Germinal center (tissue), 1 donor: Measurements from ENCODE around the gene COIL.
A peak's percentile ranks its signal among the peaks of the same experiment; 100 is the strongest.
"Not testable (repeated sequence)": the region's sequence is repeated elsewhere in the genome, so short reads cannot be mapped to it uniquely, and the experiment has no call there.

ENCODE experiments used
- DNase-seq: peaks from one replicate; pipeline ENCODE4 v3.0.0; 2012; ENCODE audit warnings: mixed read lengths, low spot score

The COIL gene, protein sequence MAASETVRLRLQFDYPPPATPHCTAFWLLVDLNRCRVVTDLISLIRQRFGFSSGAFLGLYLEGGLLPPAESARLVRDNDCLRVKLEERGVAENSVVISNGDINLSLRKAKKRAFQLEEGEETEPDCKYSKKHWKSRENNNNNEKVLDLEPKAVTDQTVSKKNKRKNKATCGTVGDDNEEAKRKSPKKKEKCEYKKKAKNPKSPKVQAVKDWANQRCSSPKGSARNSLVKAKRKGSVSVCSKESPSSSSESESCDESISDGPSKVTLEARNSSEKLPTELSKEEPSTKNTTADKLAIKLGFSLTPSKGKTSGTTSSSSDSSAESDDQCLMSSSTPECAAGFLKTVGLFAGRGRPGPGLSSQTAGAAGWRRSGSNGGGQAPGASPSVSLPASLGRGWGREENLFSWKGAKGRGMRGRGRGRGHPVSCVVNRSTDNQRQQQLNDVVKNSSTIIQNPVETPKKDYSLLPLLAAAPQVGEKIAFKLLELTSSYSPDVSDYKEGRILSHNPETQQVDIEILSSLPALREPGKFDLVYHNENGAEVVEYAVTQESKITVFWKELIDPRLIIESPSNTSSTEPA

DNA sequence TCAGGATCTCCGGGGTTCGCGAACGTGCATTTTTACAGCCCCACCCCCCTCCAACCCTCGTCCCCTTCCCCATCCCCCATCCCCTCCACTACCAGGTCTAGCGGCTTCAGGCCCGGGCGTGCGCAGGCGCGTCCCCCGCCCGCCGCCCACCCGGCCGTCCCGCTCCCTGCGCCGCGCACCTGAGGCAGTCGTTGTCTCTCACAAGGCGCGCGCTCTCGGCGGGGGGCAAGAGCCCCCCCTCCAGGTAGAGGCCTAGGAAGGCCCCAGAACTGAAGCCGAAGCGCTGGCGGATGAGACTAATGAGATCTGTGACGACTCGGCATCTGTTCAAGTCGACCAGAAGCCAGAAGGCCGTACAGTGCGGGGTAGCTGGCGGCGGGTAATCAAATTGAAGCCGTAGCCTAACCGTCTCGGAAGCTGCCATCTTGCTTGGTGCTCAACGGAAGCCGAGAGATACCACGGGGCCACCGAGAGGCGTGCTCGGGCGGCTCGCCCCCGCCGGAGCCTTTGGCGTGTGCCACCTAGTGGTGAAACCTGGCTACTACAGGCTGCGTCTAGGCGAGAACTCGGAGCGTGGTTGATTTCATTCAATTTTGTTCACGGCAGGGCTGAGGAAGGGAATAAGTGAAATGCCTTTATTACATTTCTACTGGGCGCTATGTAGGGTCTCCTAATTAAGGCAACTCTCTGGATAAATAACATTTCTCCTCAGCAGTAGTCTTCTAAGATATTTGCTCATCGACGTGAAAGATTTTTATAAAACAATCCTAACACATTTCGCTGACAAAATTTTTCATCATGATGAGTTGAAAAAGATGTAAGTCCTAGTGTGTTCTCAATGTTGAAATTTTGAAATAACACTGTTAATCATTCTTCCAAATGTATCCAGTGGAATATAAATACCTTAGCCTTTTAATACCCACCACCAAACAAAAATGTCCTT is at the start of gene COIL:
TSS of gene COIL (minus strand) at position 455 of the 943 bp plus-strand sequence. CDS start at position 424, 31 bp downstream.
- peak; percentile 92 for DNase-seq

DNA sequence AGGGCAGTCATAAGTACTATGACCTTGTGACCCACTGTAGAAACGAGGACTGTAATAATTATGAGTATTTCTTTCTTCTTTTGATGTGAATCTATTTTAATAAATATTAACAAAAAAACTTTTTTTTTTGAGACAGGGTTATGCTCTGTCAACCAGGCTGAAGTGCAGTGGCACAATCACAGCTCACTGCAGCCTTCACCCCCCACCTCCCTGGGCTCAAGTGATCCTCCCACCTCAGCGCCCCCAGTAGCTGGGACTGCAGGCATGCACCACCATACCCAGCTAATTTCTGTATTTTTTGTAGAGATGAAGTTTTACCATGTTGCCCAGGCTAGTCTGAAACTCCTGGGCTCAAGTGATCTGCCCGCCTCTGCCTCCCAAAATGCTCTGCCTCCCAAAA is 49.6 kb upstream of the COIL start:
- DNase-seq: no peak

DNA sequence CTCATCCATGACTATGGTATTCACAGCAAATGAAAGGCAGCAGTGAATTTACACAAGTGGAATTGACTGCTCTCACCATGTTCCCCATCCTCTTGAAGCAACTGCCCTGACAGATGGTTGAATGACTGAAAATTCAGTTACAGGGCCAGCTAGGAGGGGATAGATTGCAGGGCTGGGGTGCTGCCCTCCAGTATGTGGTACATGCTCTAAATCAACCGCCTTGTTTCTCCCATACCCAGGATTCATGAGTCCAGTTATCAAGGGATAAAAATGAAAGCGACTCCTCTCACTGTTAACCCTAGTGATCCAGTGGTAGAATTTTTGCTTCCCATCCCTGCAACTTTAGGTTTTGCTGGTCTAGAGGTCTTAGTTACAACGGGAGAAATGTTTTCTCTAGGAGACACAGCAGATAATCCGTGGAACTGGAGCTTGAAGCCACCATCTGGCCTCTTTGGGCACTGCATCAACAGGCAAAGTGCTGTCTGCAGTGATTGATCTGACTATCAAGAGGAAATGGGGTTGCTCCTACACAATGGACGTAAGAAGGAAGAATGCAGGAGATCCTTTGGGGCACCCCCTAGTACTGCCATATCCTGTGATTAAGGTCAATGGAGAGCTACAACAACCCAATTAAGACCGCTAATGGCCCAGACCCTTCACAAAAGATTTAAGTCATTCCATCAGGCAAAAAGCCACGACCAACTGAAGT is 49.0 kb upstream of the COIL start:
- peak; percentile 59 for DNase-seq

DNA sequence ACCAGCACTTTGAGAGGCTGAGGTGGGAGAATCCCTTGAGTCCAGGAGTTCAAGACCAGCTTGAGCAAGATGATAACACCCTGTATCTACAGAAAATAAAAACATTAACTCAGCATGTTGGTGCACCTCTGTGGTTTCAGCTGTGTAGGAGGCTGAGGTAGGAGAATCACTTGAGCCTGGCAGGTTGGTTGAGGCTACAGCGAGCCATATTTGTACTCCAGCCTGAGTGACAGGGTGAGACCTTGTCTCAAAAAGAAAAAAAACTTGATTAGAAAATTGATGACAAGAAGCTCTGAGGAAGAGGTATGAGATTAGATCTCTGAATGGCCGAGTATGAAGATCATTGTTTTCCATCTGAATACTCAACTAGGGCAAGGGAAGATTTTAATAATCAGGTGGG is 48.1 kb upstream of the COIL start:
- DNase-seq: no peak

DNA sequence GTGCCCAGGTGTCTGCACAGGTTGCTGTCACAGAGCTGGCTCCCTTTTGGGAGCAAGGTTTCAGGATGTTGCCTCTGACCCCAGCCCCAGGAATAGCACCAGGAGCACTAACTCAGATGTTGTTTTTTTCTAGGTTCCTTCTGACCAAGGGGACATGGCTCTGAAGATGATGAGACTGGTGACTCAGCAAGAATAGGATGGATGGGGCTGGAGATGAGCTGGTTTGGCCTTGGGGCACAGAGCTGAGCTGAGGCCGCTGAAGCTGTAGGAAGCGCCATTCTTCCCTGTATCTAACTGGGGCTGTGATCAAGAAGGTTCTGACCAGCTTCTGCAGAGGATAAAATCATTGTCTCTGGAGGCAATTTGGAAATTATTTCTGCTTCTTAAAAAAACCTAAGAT is 45.2 kb upstream of the COIL start:
- no peak for DNase-seq

DNA sequence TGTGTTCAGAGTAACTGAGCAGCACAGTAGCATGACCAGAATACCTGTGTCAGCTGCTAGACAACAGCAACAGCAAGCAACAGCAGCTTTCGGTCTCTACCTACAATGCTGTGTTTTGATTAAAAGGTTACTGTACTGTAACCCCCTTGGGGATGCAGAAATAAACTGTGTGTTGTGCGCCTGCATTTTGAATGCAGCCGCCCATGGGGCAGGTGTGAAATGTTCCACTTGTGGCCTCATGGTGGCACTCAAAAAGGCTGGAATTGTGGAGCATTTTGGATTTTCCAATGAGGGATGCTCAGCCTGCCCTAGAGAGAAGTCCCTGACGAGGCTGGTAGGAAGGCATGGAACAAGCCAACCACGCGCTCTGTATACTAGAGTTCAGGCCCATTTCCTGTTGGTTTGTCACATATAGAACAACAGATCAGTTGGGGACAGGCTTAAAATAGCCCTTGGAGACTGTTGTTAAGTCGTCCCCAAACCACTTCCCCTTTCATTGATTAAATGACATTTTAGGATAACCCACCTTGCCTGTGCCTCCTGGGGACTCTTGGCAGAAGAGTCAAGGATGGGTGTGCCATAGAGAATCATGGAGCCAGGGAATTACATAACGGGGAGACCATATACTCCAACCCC is 44.2 kb upstream of the COIL start:
- DNase-seq: peak; percentile 73

DNA sequence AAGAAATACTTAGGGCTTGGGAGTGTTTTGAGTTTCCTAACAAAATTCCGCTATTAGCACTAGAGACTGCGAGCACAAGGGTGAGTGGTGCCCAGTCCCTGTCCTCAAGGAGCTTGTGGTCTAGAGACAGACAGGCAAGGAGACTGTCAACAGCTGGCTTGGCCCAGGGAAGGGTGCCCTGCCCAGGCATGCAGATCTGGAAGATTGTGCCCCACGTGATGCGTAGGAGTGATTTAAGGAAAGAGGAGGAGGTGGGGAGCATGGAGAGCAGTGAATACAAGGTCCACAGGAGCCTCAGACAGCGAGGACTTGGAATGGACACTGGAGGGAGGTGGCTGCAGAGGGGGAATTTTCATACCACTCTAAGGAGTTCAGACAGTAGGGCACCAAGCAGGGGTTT is 42.1 kb upstream of the COIL start:
- no peak for DNase-seq

DNA sequence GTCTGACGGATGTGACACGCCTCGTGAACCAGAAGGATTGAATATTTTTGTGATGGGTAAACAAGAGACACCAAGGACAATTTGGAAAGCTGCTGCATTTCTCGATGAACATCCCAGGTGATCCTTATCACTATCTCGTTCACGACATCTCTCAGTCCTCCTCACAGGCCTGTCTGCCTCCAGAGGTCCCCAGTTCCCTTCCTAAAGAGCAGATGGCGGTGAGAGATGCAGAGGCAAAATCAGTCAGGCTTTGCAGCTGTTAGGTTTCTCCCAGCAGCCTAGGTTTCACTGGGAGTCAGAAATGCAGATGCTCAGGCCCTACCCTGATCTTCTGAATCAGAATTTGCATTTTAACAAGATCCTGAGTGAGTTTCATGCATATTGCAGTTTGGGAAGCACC is 40.7 kb upstream of the COIL start:
- DNase-seq: no peak

DNA sequence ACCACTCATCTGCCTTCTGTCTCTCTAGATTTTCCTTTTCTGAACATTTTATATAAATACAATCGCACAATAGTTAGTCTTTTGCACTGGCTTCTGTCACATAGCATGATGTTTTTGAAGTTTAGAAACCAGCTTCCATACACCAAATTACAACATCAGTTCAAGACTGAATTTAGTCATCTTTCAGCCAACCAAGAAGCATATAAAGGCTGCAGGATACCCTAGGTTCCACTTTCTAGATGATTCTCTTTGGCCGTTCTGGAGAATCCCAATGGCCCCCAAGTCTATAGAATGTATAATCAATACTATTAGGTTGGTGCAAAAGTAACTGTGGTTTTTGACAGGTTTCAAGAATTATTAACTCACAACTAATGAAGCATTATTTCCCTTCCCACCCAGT is 36.5 kb upstream of the COIL start:
- no peak for DNase-seq

DNA sequence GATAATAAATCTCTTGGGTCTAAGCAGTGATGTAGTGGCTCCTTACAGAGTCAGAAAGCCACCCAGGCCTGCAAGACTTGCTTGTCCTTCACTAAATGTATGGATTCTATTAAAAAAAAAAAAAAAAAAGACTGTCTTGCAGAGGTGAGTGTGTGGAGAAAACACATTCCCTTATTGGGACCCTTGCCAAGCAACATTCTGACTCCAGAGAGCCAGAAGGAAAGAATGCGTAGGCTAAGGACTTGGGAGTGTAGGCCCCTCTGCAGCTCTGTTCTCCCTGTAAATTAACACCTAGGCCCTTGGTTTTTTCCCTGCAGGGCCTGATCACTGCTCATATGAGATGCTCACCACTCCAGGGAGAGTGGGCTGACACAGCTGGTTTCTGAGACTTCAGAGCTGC is 34.9 kb upstream of the COIL start:
- DNase-seq: no peak

DNA sequence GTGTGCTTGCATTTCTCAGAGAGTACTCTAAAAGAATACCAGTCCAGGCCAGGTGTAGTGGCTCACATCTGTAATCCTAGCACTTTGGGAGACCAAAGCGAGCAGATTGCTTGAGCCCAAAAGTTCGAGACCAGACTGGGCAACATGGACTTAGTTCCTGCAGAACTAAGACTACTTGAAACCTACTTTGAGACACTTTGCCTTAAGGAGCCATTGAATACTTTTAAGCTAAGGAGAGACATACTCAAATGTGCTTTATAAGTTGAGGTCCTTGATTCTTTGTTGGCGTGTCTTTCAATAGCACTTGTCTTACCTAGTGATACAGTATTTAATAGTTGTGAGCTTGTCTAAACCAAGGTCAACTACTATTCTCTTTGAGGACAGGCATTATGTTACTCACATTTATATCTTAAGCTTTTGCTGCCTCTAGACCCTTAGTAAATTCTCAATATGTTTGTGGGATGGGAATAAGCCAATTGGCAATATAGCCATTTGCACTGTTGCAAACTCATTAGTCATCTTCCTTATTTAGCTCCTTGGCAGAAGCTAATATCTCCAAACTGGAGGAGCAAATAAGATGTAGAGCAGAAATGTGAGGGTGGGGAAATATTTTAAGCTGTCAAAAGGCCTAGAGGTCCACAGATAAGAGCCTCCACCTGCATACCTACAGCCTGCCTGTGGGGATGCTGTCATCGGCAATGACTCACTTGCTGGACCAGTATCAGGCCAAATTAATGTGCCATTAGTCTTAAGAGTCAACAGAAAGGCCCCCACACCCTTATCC is 33.4 kb upstream of the COIL start:
- no peak for DNase-seq

DNA sequence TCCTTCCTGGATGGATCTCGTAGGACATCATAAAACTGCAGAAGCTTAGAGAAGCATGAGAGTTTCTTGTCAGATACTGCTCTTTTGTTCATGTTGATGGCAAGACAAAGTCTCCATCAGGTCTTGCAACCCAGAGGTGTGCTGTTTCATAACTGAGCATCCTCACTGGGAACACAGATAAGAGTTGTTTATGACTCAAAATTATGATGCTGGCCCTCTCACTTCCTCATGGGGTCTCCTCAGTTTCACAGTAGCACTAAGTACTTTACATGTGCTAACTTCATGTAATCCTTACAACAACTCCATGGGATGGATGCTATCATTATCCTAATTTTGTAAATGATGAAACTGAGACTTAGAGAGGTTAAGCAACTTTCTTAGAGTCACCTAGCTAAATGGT is 31.5 kb upstream of the COIL start:
- DNase-seq: no peak

DNA sequence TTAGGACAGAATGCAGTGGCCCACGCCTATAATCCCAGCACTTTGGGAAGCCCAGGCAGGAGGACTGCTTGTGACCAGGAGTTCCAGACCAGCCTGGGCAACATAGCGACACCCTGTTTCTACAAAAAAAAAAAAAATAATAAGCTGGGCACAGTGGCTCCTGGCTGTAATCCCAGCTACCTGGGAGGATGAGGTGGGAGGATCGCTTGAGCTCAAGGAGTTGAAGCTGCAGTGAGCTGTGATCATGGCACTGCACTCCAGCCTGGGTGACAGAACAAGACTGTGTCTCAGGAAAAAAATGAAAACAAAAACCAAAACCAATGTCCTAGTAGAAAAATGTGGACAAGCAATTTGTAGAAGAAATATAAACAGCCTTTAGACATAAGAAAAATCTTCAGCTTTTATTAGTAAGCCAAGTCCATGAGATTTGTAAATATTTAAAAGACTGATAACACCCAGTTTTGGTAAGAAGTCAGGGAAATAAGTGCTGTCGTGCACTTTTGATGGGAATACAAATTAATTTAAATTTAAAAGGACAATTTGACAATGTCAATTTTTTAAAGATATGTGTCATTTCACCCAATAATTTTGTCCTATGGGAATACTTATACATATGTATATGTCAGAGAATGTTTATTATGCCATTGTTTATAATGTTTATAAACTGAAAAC is 28.2 kb upstream of the COIL start:
- DNase-seq: no peak

DNA sequence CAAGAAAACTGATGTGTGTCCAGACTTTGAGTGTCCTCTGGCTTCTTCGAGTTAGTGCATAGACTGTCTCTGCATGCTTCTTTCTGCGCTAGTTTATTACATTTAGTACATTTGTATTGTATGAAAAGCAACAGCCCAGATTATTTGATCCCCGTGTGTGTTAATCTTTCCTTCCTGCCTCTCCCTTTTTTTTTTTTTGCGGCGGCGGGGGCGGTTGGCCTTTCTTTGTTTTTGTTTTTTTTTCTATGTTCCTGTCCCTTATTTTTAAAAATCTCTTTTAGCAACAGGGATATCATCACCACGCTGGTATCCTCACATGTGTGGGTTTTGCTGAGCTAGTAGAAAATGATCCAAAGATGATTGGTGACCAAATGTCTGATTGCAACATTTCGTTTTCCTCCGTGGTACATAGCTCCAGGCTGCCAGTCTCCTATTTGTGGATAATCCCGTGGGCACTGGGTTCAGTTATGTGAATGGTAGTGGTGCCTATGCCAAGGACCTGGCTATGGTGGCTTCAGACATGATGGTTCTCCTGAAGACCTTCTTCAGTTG is 26.5 kb upstream of the COIL start:
- DNase-seq: no peak

DNA sequence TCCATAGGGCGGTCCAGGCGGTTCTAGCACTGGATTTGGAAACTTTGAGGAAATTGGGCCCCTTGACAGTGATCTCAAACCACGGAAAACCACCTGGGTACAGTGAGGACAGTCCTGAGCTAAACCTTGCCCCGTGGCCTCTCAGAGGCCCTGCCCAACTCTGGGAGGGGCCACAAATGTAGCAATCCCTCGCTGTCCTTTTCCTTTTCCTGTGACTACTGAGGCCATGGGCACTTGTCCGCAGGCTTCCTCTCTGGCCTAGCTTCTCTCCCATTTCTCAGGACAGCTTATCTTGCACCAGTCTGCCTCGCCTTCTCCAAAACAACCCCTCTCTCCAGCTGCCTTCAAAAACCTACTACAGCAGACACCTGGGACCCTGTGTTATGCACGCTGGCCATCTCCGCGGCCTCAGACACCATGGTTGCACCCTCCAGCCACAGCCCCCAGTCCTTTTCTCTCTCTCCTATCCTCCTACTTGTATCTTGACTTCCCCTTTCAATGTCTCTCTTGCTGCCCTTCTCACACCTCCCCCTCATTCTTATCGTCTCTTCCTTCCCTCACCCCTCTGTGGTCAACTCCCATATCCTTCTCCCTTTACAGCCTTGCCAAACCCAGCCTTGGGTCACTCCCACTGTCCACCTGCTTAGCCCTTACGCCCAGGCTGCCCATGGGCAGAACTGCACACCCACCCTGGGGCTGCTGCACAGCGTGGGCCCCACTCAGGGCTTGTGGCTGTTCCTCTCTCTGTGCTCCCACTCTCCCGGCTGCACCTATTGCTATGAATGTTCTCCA is 24.7 kb upstream of the COIL start:
- no peak for DNase-seq

DNA sequence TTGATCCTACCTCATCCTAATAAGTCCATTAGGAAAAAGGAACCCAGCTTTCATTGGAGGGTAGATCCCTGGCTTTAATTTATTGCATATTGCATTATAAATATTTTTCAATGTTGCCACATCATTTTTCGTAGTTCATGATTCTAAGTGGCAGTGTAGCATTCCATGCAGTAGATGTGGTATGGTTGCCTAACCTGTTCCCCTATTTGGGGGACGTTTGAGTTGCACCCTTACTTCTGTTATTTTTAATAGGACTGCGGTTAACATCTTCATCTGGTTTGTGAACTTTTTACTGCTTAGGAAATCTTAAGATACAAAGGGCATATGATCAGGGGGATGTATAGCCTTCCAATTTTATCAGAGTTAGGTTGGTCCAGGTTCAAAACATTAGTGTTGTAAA is 22.5 kb upstream of the COIL start:
- DNase-seq: no peak

DNA sequence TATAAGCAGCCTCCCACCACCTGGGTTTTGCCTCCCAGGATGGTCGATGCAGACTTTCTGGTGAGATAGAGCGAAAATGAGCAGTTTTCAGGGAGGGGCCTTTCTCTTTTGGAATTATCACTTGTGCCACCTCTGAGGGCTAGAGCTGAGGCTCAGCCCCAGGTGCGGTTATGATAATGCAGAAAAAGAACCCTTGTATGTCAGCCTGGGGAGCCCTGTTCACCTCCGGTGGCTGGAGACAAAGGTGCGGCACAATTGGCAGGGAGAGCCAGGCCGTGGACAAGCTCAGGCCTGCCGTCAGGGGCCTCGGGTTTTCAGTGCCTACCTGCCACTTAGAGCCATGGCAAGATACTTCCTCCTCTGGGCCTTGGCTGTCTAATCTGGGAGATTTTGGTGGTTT is 21.5 kb upstream of the COIL start:
- no peak for DNase-seq

DNA sequence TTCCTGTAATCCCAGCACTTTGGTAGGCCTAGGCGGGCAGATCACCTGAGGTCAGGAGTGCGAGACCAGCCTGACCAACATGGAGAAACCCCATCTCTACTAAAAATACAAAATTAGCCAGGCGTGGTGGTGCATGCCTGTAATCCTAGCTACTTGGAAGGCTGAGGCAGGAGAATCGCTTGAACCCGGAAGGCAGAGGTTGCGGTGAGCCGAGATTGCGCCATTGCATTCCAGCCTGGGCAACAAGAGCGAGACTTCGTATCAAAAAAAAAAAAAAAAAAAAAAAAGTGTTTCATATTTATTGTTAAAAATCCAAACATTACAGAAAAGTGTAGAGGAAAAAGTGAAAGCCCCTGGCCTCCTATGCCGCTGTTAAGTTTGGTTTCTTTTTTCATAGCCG is 19.7 kb upstream of the COIL start:
- DNase-seq: not testable (repeated sequence)

DNA sequence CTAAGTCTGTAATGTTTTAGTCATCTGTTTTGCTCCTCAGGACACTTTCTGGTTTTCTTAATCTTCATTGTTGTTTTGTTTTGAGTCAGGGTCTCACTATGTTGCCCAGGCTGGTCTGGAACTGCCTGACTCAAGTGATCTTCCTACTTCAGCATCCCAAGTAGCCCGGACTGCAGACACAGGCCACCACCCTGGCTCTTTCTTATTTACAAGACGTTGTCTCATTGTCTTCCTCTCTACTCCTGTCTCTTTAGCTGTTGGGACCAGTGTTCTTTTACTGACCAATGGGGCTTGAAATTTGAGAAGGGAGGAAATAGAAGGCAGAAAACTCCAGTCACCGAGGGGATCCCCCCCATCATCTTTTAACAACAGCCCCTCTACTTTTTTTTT is 18.2 kb upstream of the COIL start:
- no peak for DNase-seq
